ENCODE data around the gene POU5F2.

The POU5F2 gene

GRCh38 chr5:93777620-93778019 is 36.2 kb upstream of the POU5F2 start:
- in situ Hi-C loops (cut with HindIII; ENCODE audit: low sequenced_read_pairs): no loop called here
- no peak overlapping the region for H3K4me3 ChIP-seq (ENCODE audit: low read depth, low read length)
- no peak for DNase-seq (ENCODE audit: low read depth, low spot score)
- TF ChIP-seq, protein P1, sequence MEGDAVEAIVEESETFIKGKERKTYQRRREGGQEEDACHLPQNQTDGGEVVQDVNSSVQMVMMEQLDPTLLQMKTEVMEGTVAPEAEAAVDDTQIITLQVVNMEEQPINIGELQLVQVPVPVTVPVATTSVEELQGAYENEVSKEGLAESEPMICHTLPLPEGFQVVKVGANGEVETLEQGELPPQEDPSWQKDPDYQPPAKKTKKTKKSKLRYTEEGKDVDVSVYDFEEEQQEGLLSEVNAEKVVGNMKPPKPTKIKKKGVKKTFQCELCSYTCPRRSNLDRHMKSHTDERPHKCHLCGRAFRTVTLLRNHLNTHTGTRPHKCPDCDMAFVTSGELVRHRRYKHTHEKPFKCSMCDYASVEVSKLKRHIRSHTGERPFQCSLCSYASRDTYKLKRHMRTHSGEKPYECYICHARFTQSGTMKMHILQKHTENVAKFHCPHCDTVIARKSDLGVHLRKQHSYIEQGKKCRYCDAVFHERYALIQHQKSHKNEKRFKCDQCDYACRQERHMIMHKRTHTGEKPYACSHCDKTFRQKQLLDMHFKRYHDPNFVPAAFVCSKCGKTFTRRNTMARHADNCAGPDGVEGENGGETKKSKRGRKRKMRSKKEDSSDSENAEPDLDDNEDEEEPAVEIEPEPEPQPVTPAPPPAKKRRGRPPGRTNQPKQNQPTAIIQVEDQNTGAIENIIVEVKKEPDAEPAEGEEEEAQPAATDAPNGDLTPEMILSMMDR (IDR thresholded peaks at IDR 0.05; ENCODE audit: low read depth, low read length): no peak

- no peak for DNase-seq (ENCODE audit: low read depth, low spot score)
- TF ChIP-seq, protein P1 (IDR thresholded peaks at IDR 0.05; ENCODE audit: low read depth, low read length): no peak
- H3K4me3 ChIP-seq (ENCODE audit: low read depth, low read length): no peak overlapping the region
- in situ Hi-C loops (cut with HindIII; ENCODE audit: low sequenced_read_pairs): no loop called here
Measured at GRCh38 chr5:93756372-93756771, 15.0 kb upstream of the POU5F2 start.

DNA sequence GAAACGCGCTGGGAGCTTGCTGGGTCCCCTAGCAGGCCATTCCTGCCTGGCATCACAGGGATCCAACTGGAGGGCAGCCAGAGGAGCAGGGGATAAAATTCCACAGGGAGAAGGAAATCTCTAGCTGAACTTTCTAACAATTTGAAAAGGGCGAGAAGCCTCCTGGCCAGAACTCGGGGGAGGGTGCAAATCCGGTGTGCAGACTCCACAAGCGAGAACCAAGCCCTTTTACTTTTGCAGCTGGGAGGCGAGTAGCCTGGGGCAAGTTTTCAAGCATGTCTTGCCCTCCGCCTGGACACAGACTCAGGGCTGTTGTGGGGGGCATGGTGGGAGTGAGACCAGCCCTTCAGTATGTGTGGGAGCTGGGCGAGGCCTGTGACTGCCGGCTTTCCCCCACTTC is 14.3 kb upstream of the POU5F2 start:
- in situ Hi-C loops (cut with HindIII; ENCODE audit: low sequenced_read_pairs): no loop called here

GRCh38 chr5:93748875-93749397 is 7.5 kb upstream of the POU5F2 start:
- in situ Hi-C loops (cut with HindIII; ENCODE audit: low sequenced_read_pairs): no loop called here
- H3K4me3 ChIP-seq (ENCODE audit: low read depth, low read length): no peak overlapping the region
- TF ChIP-seq, protein P1 (IDR thresholded peaks at IDR 0.05; ENCODE audit: low read depth, low read length): no peak
- DNase-seq (ENCODE audit: low read depth, low spot score): no peak

More for the DNA sequence above, 14.3 kb upstream of the POU5F2 start:
- no peak for DNase-seq (ENCODE audit: low read depth, low spot score)
- no peak overlapping the region for H3K4me3 ChIP-seq (ENCODE audit: low read depth, low read length)
- TF ChIP-seq, protein P1 (IDR thresholded peaks at IDR 0.05; ENCODE audit: low read depth, low read length): no peak

- TF ChIP-seq, protein P1 (IDR thresholded peaks at IDR 0.05; ENCODE audit: low read depth, low read length): no peak
- DNase-seq (ENCODE audit: low read depth, low spot score): peak; percentile 39
- in situ Hi-C loops (cut with HindIII; ENCODE audit: low sequenced_read_pairs): no loop called here
- no peak overlapping the region for H3K4me3 ChIP-seq (ENCODE audit: low read depth, low read length)
Measured at GRCh38 chr5:93746406-93747056, 5.1 kb upstream of the POU5F2 start.

DNA sequence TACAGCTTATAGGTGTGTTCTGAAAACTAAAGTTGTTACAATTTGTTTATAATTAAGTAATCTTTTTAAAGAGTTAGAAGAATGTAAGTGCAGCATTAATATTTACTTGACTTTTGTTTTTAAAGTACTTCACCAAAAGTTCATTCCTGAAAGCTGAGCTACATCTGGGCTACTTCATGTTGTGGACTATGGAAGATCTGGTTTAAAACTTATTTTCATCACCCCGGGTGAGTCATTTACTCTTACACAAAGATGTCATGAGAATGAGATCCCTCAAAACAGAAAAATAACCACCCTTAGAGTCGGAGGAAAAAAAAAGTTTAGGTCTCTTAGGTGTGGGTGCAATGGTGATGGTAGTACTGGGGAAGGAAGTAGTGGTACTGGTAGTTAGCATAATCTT is 5.1 kb downstream of the POU5F2 start:
- TF ChIP-seq, protein P1 (IDR thresholded peaks at IDR 0.05; ENCODE audit: low read depth, low read length): no peak

More for the DNA sequence above, 5.1 kb downstream of the POU5F2 start:
- no peak overlapping the region for H3K4me3 ChIP-seq (ENCODE audit: low read depth, low read length)
- in situ Hi-C loops (cut with HindIII; ENCODE audit: low sequenced_read_pairs): no loop called here
- no peak for DNase-seq (ENCODE audit: low read depth, low spot score)

Data from astrocyte of the spinal cord (primary cell).